OCI-LY3 (cell line): ENCODE data around the gene CTTN.

Experiments
- EZH2phosphoT487 ChIP-seq: fragments of 200-600 bp; shearing (Covaris generic); IDR thresholded peaks from 2 replicates; pipeline ENCODE4 v1.6.1; 2018; ENCODE audit warnings: antibody characterized with exemption, mixed run types, low read depth
- TF ChIP-seq, protein P1 (sequence below): fragments of 200-600, 300-600 bp; sonication (generic); IDR thresholded peaks from 2 replicates; pipeline ENCODE4 v1.5.1; 2014; ENCODE audit warnings: antibody characterized with exemption, low read length, low read depth

GRCh38 chr11:70409871-70410270 lies 11.5 kb downstream of the CTTN start:
- TF ChIP-seq EZH2phosphoT487 = no peak
- TF ChIP-seq, protein P1, sequence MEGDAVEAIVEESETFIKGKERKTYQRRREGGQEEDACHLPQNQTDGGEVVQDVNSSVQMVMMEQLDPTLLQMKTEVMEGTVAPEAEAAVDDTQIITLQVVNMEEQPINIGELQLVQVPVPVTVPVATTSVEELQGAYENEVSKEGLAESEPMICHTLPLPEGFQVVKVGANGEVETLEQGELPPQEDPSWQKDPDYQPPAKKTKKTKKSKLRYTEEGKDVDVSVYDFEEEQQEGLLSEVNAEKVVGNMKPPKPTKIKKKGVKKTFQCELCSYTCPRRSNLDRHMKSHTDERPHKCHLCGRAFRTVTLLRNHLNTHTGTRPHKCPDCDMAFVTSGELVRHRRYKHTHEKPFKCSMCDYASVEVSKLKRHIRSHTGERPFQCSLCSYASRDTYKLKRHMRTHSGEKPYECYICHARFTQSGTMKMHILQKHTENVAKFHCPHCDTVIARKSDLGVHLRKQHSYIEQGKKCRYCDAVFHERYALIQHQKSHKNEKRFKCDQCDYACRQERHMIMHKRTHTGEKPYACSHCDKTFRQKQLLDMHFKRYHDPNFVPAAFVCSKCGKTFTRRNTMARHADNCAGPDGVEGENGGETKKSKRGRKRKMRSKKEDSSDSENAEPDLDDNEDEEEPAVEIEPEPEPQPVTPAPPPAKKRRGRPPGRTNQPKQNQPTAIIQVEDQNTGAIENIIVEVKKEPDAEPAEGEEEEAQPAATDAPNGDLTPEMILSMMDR = no peak
